HEK293 (cell line): ENCODE results near the gene CMIP.

Experiments
- CTCF ChIA-PET: fragments of 350-600 bp; formaldehyde crosslinking; extraction: SDS; loops from one replicate; lab custom pipeline; 2021; ENCODE audit warnings: antibody characterized with exemption; lab: Yijun Ruan, JAX
- POLR2A ChIA-PET: fragments of 300-600 bp; formaldehyde crosslinking; extraction: SDS; loops from one replicate; lab custom pipeline; 2020; ENCODE audit warnings: antibody characterized with exemption, inconsistent platforms; lab: Yijun Ruan, JAX
- H3K27ac ChIP-seq: fragments of 200-500 bp; sonication (Bioruptor generic); 2 replicates; pipeline ENCODE4 v1.5.1; 2014; ENCODE audit warnings: low read depth, low read length, control low read depth, inconsistent platforms; ENCODE audit errors: extremely low read depth
- H3K36me3 ChIP-seq, 2 experiments: fragments of 200-500 bp in 1 of 2; sonication (Bioruptor generic) in 1 of 2; 1 replicate in 1 of 2; 2 replicates in 1 of 2; pipeline ENCODE4 v1.5.1; 2014 to 2017; ENCODE audit warnings: inconsistent platforms in 2 of 2, low read length in 2 of 2; ENCODE audit not compliant: control insufficient read depth in 2 of 2, insufficient read depth in 1 of 2
- H3K4me1 ChIP-seq: fragments of 200-500 bp; sonication (Bioruptor generic); 2 replicates; pipeline ENCODE4 v1.5.1; 2014; ENCODE audit warnings: mild to moderate bottlenecking, low read length, inconsistent platforms; ENCODE audit not compliant: control insufficient read depth, insufficient read depth
- H3K4me3 ChIP-seq: 2 replicates; pipeline ENCODE4 v1.5.1; 2011; ENCODE audit warnings: low read depth, mild to moderate bottlenecking, control low read depth, low read length, moderate library complexity
- H3K9me3 ChIP-seq: fragments of 200-500 bp; sonication (Bioruptor generic); 2 replicates; pipeline ENCODE4 v1.5.1; 2014; ENCODE audit warnings: low read depth, low read length, inconsistent platforms; ENCODE audit not compliant: control insufficient read depth, insufficient read depth
- CTCF ChIP-seq: fragments of 450-650 bp; formaldehyde crosslinking; IDR thresholded peaks from 2 replicates; pipeline ENCODE4 v1.5.1; 2016; ENCODE audit warnings: missing biosample characterization, missing genetic modification characterization
- KLF9 ChIP-seq: fragments of 450-650 bp; formaldehyde crosslinking; IDR thresholded peaks from 2 replicates; pipeline ENCODE4 v1.5.1; 2016; ENCODE audit warnings: missing biosample characterization, missing genetic modification characterization, low read depth
- MYNN ChIP-seq: fragments of 450-650 bp; formaldehyde crosslinking; IDR thresholded peaks from 2 replicates; pipeline ENCODE4 v1.5.1; 2016; ENCODE audit warnings: missing biosample characterization, missing genetic modification characterization, borderline replicate concordance
- RBAK ChIP-seq: fragments of 450-650 bp; formaldehyde crosslinking; IDR thresholded peaks from 2 replicates; pipeline ENCODE4 v1.5.1; 2016; ENCODE audit warnings: missing biosample characterization, missing genetic modification characterization
- SETDB1 ChIP-seq: IDR thresholded peaks from one replicate; pipeline ENCODE4 v1.6.1; 2017; ENCODE audit warnings: mild to moderate bottlenecking, low read length, moderate library complexity, mixed read lengths; ENCODE audit not compliant: insufficient read length
- SP2 ChIP-seq: fragments of 450-650 bp; formaldehyde crosslinking; IDR thresholded peaks from 2 replicates; pipeline ENCODE4 v1.5.1; 2016; ENCODE audit warnings: missing biosample characterization, missing genetic modification characterization
- SP7 ChIP-seq: fragments of 450-650 bp; formaldehyde crosslinking; IDR thresholded peaks from 2 replicates; pipeline ENCODE4 v1.5.1; 2016; ENCODE audit warnings: missing biosample characterization, missing genetic modification characterization
- TRIM28 ChIP-seq: IDR thresholded peaks from 2 replicates; pipeline ENCODE4 v1.6.1; 2011; ENCODE audit warnings: low read length, control low read depth, borderline replicate concordance
- YY2 ChIP-seq: fragments of 450-650 bp; formaldehyde crosslinking; IDR thresholded peaks from 2 replicates; pipeline ENCODE4 v1.5.1; 2016; ENCODE audit warnings: missing biosample characterization, missing genetic modification characterization
- ZBTB17 ChIP-seq: fragments of 450-650 bp; formaldehyde crosslinking; IDR thresholded peaks from 2 replicates; pipeline ENCODE4 v1.5.1; 2016; ENCODE audit warnings: missing biosample characterization, missing genetic modification characterization
- ZBTB21 ChIP-seq: fragments of 450-650 bp; formaldehyde crosslinking; IDR thresholded peaks from 2 replicates; pipeline ENCODE4 v1.5.1; 2017; ENCODE audit warnings: missing biosample characterization, missing genetic modification characterization
- ZFP41 ChIP-seq: fragments of 450-650 bp; formaldehyde crosslinking; IDR thresholded peaks from 2 replicates; pipeline ENCODE4 v1.5.1; 2016; ENCODE audit warnings: missing biosample characterization, missing genetic modification characterization, borderline replicate concordance
- ZIC2 ChIP-seq: fragments of 450-650 bp; formaldehyde crosslinking; IDR thresholded peaks from 2 replicates; pipeline ENCODE4 v1.5.1; 2016; ENCODE audit warnings: missing biosample characterization, missing genetic modification characterization
- ZNF223 ChIP-seq: fragments of 450-650 bp; formaldehyde crosslinking; IDR thresholded peaks from 2 replicates; pipeline ENCODE4 v1.5.1; 2016; ENCODE audit warnings: missing biosample characterization, missing genetic modification characterization
- ZNF37A ChIP-seq: fragments of 450-650 bp; IDR thresholded peaks from 2 replicates; pipeline ENCODE4 v1.5.1; 2018; ENCODE audit warnings: missing biosample characterization, missing genetic modification characterization
- ZNF501 ChIP-seq: fragments of 450-650 bp; formaldehyde crosslinking; IDR thresholded peaks from 2 replicates; pipeline ENCODE4 v1.5.1; 2016; ENCODE audit warnings: missing biosample characterization, missing genetic modification characterization
- ZNF561 ChIP-seq: fragments of 450-650 bp; IDR thresholded peaks from 2 replicates; pipeline ENCODE4 v1.5.1; 2018; ENCODE audit warnings: missing biosample characterization, missing genetic modification characterization, borderline replicate concordance
- ZNF658 ChIP-seq: fragments of 450-650 bp; formaldehyde crosslinking; IDR thresholded peaks from 2 replicates; pipeline ENCODE4; 2016; ENCODE audit warnings: missing biosample characterization, missing genetic modification characterization
- ZNF677 ChIP-seq: fragments of 450-650 bp; IDR thresholded peaks from 2 replicates; pipeline ENCODE4 v1.5.0; 2018; ENCODE audit warnings: missing biosample characterization, mild to moderate bottlenecking, missing genetic modification characterization, moderate library complexity
- ZSCAN18 ChIP-seq: fragments of 450-650 bp; formaldehyde crosslinking; IDR thresholded peaks from 2 replicates; pipeline ENCODE4 v1.5.1; 2016; ENCODE audit warnings: missing biosample characterization, missing genetic modification characterization
- TF ChIP-seq, protein P1 (sequence below): IDR thresholded peaks from 2 replicates; pipeline ENCODE4 v1.6.1; 2011; ENCODE audit warnings: mild to moderate bottlenecking, low read depth, low read length, borderline replicate concordance
- TF ChIP-seq, protein P2 (sequence below): fragments of 450-650 bp; formaldehyde crosslinking; IDR thresholded peaks from 2 replicates; pipeline ENCODE4 v1.5.1; 2016; ENCODE audit warnings: missing biosample characterization, missing genetic modification characterization
- TF ChIP-seq, protein P3 (sequence below): fragments of 450-650 bp; formaldehyde crosslinking; IDR thresholded peaks from 2 replicates; pipeline ENCODE4 v1.5.1; 2016; ENCODE audit warnings: missing biosample characterization, missing genetic modification characterization
- TF ChIP-seq, protein P4 (sequence below): fragments of 450-650 bp; formaldehyde crosslinking; IDR thresholded peaks from 2 replicates; pipeline ENCODE4 v1.5.1; 2016; ENCODE audit warnings: missing biosample characterization, missing genetic modification characterization
- TF ChIP-seq, protein P5 (sequence below): fragments of 450-650 bp; formaldehyde crosslinking; IDR thresholded peaks from 2 replicates; pipeline ENCODE4; 2016; ENCODE audit warnings: missing biosample characterization, missing genetic modification characterization

CMIP gene

DNA sequence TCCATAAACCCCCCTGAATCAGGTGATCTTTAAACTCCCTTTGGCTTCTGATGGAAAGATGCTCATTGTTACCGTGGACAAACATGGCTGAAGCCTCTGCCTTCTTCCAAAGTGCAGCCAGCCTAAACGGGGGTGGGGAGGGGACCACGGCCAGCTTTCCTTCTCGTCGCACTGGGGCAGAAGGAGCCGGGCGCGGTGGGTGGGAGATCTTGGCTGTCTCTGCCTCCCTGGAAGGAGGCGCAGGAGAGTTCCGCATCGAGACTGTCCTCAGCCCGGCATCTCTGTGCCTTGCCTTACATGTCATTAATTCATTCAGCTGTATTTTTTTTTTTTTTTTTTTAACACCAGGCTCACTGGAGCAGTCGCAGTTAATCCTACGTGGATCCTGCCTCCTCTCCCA, 171.2 kb downstream of the CMIP start:
- no peak overlapping the region for H3K4me3 ChIP-seq
- no peaks in the 10 kb centered on the region for H3K4me1 ChIP-seq
- ChIA-PET CTCF (interaction anchor here (0.5 kb wide), 1 partner anchor 8 kb away, joined by 3 read pairs; no protein-coding TSS in a partner anchor), POLR2A (no interaction called here)
- H3K36me3 ChIP-seq = peaks cover 0 to 12% of the 10 kb centered on the region in 2 experiments; a peak in 1 of 3 replicates
- H3K9me3 ChIP-seq = no peaks in the 10 kb centered on the region
- no peak overlapping the region for H3K27ac ChIP-seq
- TF ChIP-seq ZNF223 (tag by site-specific recombination) = no peak
- TF ChIP-seq, protein P1, sequence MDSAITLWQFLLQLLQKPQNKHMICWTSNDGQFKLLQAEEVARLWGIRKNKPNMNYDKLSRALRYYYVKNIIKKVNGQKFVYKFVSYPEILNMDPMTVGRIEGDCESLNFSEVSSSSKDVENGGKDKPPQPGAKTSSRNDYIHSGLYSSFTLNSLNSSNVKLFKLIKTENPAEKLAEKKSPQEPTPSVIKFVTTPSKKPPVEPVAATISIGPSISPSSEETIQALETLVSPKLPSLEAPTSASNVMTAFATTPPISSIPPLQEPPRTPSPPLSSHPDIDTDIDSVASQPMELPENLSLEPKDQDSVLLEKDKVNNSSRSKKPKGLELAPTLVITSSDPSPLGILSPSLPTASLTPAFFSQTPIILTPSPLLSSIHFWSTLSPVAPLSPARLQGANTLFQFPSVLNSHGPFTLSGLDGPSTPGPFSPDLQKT = no peak
- TF ChIP-seq KLF9 (tag by site-specific recombination) = no peak
- no peak for TF ChIP-seq ZNF658 (tag by site-specific recombination)
- no peak for TF ChIP-seq SP2
- TF ChIP-seq, protein P2, sequence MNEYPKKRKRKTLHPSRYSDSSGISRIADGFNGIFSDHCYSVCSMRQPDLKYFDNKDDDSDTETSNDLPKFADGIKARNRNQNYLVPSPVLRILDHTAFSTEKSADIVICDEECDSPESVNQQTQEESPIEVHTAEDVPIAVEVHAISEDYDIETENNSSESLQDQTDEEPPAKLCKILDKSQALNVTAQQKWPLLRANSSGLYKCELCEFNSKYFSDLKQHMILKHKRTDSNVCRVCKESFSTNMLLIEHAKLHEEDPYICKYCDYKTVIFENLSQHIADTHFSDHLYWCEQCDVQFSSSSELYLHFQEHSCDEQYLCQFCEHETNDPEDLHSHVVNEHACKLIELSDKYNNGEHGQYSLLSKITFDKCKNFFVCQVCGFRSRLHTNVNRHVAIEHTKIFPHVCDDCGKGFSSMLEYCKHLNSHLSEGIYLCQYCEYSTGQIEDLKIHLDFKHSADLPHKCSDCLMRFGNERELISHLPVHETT = no peak
- no peak for TF ChIP-seq YY2
- TF ChIP-seq ZBTB21 (tag by site-specific recombination) = no peak
- no peak for TF ChIP-seq RBAK (tag by site-specific recombination)
- TF ChIP-seq TRIM28 = no peak
- TF ChIP-seq SETDB1 = no peak

GRCh38 chr16:81616321-81617020, 171.9 kb downstream of the CMIP start:
- H3K4me3 ChIP-seq = no peak overlapping the region
- CTCF ChIA-PET = interaction anchor here (0.5 to 0.6 kb wide), 4 partner anchors 8 to 220 kb away, joined by 3 read pairs; no protein-coding TSS in a partner anchor
- H3K36me3 ChIP-seq = peaks cover 0 to 14% of the 10 kb centered on the region in 2 experiments; a peak in 1 of 3 replicates
- H3K27ac ChIP-seq = no peak overlapping the region
- POLR2A ChIA-PET = no interaction called here
- no peaks in the 10 kb centered on the region for H3K9me3 ChIP-seq
- no peaks in the 10 kb centered on the region for H3K4me1 ChIP-seq
- no peak for TF ChIP-seq ZNF501 (tag by site-specific recombination)
- TF ChIP-seq ZNF37A (tag by site-specific recombination) = no peak
- TF ChIP-seq, protein P3, sequence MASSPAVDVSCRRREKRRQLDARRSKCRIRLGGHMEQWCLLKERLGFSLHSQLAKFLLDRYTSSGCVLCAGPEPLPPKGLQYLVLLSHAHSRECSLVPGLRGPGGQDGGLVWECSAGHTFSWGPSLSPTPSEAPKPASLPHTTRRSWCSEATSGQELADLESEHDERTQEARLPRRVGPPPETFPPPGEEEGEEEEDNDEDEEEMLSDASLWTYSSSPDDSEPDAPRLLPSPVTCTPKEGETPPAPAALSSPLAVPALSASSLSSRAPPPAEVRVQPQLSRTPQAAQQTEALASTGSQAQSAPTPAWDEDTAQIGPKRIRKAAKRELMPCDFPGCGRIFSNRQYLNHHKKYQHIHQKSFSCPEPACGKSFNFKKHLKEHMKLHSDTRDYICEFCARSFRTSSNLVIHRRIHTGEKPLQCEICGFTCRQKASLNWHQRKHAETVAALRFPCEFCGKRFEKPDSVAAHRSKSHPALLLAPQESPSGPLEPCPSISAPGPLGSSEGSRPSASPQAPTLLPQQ (tag by site-specific recombination) = 0 out of 2 replicates have a peak, but pooled peaks have one; percentile 16
- TF ChIP-seq, protein P4, sequence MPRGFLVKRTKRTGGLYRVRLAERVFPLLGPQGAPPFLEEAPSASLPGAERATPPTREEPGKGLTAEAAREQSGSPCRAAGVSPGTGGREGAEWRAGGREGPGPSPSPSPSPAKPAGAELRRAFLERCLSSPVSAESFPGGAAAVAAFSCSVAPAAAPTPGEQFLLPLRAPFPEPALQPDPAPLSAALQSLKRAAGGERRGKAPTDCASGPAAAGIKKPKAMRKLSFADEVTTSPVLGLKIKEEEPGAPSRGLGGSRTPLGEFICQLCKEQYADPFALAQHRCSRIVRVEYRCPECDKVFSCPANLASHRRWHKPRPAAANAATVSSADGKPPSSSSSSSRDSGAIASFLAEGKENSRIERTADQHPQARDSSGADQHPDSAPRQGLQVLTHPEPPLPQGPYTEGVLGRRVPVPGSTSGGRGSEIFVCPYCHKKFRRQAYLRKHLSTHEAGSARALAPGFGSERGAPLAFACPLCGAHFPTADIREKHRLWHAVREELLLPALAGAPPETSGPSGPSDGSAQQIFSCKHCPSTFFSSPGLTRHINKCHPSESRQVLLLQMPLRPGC (tag by site-specific recombination) = no peak
- peak; percentile 46; the same call in 1 of the 2 replicates for TF ChIP-seq KLF9 (tag by site-specific recombination)
- TF ChIP-seq MYNN (tag by site-specific recombination) = no peak
- TF ChIP-seq, protein P5, sequence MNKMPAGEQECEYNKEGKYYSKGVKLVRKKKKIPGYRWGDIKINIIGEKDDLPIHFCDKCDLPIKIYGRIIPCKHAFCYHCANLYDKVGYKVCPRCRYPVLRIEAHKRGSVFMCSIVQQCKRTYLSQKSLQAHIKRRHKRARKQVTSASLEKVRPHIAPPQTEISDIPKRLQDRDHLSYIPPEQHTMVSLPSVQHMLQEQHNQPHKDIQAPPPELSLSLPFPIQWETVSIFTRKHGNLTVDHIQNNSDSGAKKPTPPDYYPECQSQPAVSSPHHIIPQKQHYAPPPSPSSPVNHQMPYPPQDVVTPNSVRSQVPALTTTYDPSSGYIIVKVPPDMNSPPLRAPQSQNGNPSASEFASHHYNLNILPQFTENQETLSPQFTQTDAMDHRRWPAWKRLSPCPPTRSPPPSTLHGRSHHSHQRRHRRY (tag by site-specific recombination) = no peak
- no peak for TF ChIP-seq RBAK (tag by site-specific recombination)
- TF ChIP-seq ZBTB17 (tag by site-specific recombination) = no peak
- TF ChIP-seq ZNF561 = no peak
- TF ChIP-seq ZIC2 (tag by site-specific recombination) = 0 out of 2 replicates have a peak, but pooled peaks have one; percentile 15
- no peak for TF ChIP-seq ZFP41
- no peak for TF ChIP-seq ZSCAN18 (tag by site-specific recombination)
- no peak for TF ChIP-seq ZNF677 (tag by site-specific recombination)
- TF ChIP-seq CTCF (tag by site-specific recombination) = no peak
- no peak for TF ChIP-seq SP7 (tag by site-specific recombination)
